Measurements from ENCODE around the gene COL5A3. TPM values are rescaled to one million over a fixed set of nuclear protein-coding genes. Genes with fewer than 3 reads are reported as not detected.
"Not testable (repeated sequence)": the region's sequence is repeated elsewhere in the genome, so short reads cannot be mapped to it uniquely, and the experiment has no call there.

COL5A3 gene
- total RNA-seq, 2 experiments from 2014 or later = 0.13 to 0.18 TPM

- no peak for ATAC-seq
Observed at GRCh38 chr19:9967326-9967725, 43.0 kb downstream of the COL5A3 start.

DNA sequence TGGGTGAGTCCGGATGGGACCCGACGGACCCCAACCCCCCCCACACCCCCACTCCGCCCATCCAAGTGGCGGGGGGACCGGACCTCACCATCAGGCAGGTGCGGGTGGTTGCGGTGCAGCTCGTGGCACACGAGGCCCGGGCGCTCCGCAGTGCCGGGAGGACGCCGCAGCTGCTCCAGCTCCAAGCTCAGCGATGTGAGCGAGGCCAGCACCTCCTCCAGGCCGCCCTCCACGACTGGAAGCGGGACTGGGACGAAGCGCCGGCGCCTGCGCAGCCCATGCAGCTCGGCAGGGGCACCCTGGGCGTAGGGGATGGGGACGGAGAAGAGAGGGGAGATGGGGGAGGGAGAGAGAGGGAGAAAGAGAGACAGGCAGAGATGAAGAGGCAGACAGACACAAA lies 43.9 kb downstream of the COL5A3 start:
- H3K4me1 Mint-ChIP-seq (ENCODE audit: low read depth) = peaks cover 5% of the 10 kb centered on the region
- H3K9me3 Mint-ChIP-seq (ENCODE audit: insufficient read depth) = no peaks in the 10 kb centered on the region
- H3K36me3 Mint-ChIP-seq (ENCODE audit: low read depth) = no peaks in the 10 kb centered on the region
- H3K4me3 Mint-ChIP-seq = no peak overlapping the region
- DNase-seq (no peak), ATAC-seq (no peak)
- ChIA-PET POLR2A (no interaction called here), CTCF (no interaction called here)
- H3K27ac Mint-ChIP-seq = no peak overlapping the region
- peaks cover 26% of the 10 kb centered on the region for H3K27me3 Mint-ChIP-seq (ENCODE audit: low read depth)

More at GRCh38 chr19:9967326-9967725, 43.0 kb downstream of the COL5A3 start:
- no peak overlapping the region for H3K4me3 Mint-ChIP-seq
- H3K36me3 Mint-ChIP-seq (ENCODE audit: low read depth) = no peaks in the 10 kb centered on the region
- H3K27ac Mint-ChIP-seq = no peak overlapping the region
- H3K27me3 Mint-ChIP-seq (ENCODE audit: low read depth) = peaks cover 25% of the 10 kb centered on the region
- ChIA-PET POLR2A (no interaction called here), CTCF (no interaction called here)
- H3K9me3 Mint-ChIP-seq (ENCODE audit: insufficient read depth) = no peaks in the 10 kb centered on the region
- DNase-seq = no peak
- peaks cover 14% of the 10 kb centered on the region for H3K4me1 Mint-ChIP-seq (ENCODE audit: low read depth)

DNA sequence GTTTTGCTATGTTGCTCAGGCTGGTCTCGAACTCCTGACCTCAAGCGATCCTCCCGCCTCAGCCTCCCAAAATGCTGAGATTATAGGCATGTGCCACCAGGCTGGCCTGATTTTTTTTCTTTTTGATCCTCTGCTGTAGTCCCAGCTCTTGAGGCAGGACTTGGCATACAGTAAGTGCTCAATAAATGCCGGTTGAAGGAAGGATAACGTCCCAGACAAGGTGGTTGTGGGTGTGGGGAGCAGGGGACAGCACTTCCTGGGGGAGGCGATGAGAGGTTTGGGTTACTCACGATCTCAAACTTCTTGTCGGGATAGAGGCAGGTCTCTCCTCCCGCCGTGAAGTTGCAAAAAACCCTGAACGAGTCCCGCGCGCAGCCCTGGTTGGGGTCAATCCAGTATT lies 44.3 kb downstream of the COL5A3 start:
- Mint-ChIP-seq H3K27ac (no peak overlapping the region), H3K36me3 (ENCODE audit: low read depth) (no peaks in the 10 kb centered on the region), H3K27me3 (ENCODE audit: low read depth) (peaks cover 26% of the 10 kb centered on the region), H3K4me1 (ENCODE audit: low read depth) (peaks cover 2% of the 10 kb centered on the region), H3K4me3 (no peak overlapping the region), H3K9me3 (ENCODE audit: insufficient read depth) (no peaks in the 10 kb centered on the region)
- ATAC-seq = no peak
- no peak for DNase-seq
- CTCF ChIA-PET = no interaction called here
- POLR2A ChIA-PET = no interaction called here

- H3K9me3 Mint-ChIP-seq (ENCODE audit: insufficient read depth) = no peaks in the 10 kb centered on the region
- ATAC-seq = no peak
- POLR2A ChIA-PET = no interaction called here
Observed at GRCh38 chr19:9962623-9963290, 47.5 kb downstream of the COL5A3 start.

DNA sequence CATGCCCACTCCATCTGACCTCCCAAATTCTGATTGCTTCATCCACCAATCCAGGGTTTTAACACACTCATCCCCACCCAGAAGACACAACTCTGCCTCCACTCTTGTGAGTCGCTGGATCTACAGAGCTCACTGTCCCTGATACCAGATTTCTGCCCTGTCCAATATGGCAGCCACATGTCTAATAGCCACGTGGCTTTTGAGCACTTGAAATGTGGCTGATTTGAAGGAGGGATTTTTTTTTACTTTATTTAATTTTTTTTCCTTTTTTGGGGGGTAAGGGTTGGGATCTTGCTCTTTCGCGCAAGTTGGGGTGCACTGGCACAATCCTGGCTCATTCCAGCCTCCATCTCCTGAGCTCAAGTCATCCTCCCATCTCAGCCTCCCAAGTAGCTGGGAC lies 49.2 kb downstream of the COL5A3 start:
- DNase-seq (no peak), ATAC-seq (no peak)
- no peaks in the 10 kb centered on the region for H3K9me3 Mint-ChIP-seq (ENCODE audit: insufficient read depth)
- no peaks in the 10 kb centered on the region for H3K4me1 Mint-ChIP-seq (ENCODE audit: low read depth)
- CTCF ChIA-PET = no interaction called here
- POLR2A ChIA-PET = no interaction called here
- H3K27ac Mint-ChIP-seq = no peak overlapping the region
- H3K4me3 Mint-ChIP-seq = no peak overlapping the region
- H3K36me3 Mint-ChIP-seq (ENCODE audit: low read depth) = no peaks in the 10 kb centered on the region
- H3K27me3 Mint-ChIP-seq (ENCODE audit: low read depth) = peaks cover 12% of the 10 kb centered on the region

More at GRCh38 chr19:9962623-9963290, 47.5 kb downstream of the COL5A3 start:
- no peak for DNase-seq
- Mint-ChIP-seq H3K27me3 (ENCODE audit: low read depth) (peaks cover 23% of the 10 kb centered on the region), H3K4me1 (ENCODE audit: low read depth) (peaks cover 2% of the 10 kb centered on the region), H3K4me3 (no peak overlapping the region), H3K36me3 (ENCODE audit: low read depth) (no peaks in the 10 kb centered on the region), H3K27ac (no peak overlapping the region)
- CTCF ChIA-PET = interaction anchor here (1.3 to 1.4 kb wide), 2 partner anchors 37 to 65 kb away, joined by 3 read pairs; no protein-coding TSS in a partner anchor

- POLR2A ChIA-PET = interaction anchor here (0.7 kb wide), 1 partner anchor 146 kb away, joined by 3 read pairs; no protein-coding TSS in a partner anchor
- Mint-ChIP-seq H3K4me1 (ENCODE audit: low read depth) (no peaks in the 10 kb centered on the region), H3K27me3 (ENCODE audit: low read depth) (peaks cover 2% of the 10 kb centered on the region), H3K4me3 (no peak overlapping the region), H3K36me3 (ENCODE audit: low read depth) (no peaks in the 10 kb centered on the region), H3K9me3 (ENCODE audit: insufficient read depth) (no peaks in the 10 kb centered on the region), H3K27ac (no peak overlapping the region)
- CTCF ChIA-PET = interaction anchor here (0.7 to 1.7 kb wide), 2 partner anchors 28 to 43 kb away, joined by 3 read pairs; no protein-coding TSS in a partner anchor
- DNase-seq = no peak
- no peak for ATAC-seq
Observed at GRCh38 chr19:9958379-9958821, 51.9 kb downstream of the COL5A3 start.

DNA sequence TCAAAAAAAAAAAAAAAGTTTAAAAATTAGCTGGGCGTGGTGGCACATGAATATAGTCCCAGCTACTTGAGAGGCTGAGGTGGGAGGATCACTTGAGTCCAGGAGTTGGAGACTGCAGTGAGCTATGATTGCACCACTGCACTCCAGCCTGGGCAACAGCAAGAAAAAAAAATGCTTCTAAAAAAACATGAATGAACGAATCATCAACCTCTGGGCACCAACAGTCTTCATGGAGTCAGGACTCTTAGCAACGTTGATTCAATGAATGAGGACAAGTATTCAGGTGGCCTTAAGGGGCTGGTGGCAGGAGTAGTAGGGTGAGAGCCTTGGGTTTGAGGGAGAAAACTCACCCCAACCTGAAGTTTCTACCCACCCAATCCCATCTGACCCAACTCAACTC lies 53.3 kb downstream of the COL5A3 start:
- no peak for DNase-seq
- no peak overlapping the region for H3K4me3 Mint-ChIP-seq
- no peaks in the 10 kb centered on the region for H3K27me3 Mint-ChIP-seq (ENCODE audit: low read depth)
- CTCF ChIA-PET = no interaction called here
- H3K36me3 Mint-ChIP-seq (ENCODE audit: low read depth) = no peaks in the 10 kb centered on the region
- no peaks in the 10 kb centered on the region for H3K9me3 Mint-ChIP-seq (ENCODE audit: insufficient read depth)
- POLR2A ChIA-PET = no interaction called here
- no peaks in the 10 kb centered on the region for H3K4me1 Mint-ChIP-seq (ENCODE audit: low read depth)
- no peak for ATAC-seq
- no peak overlapping the region for H3K27ac Mint-ChIP-seq

DNA sequence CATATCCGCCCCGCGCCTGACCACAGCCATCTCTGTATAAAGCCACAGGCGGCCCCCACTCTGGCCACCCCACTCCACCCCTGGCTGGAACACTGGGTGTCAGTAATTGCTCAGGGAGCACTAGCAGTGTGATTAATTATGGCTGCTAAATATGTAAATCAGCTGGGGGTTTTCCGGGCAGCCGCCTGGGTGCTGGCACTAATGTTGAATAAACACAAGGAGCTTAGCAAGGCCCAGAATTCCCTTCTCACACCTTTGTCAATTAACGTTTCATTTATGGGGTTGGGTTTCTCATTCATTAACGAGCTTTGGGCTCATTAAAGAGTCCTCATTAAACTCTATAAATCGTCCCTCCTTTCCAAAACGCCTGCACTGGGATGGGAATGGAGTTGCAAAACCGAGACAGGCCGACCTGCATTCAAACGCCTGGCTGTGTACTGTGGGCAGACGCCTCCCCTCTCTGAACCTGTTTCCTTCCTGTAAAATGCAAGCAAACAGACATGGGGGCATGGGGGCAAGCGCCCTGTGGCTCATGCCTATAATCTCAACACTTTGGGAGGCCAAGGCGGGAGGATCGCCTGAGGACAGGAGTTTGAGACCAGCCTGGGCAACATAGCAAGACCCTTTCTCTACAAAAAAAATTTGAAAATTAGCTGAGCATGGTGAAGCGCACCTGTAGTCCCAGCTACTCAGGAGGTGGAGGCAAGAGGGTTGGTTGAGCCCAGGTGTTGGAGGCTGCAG lies 56.3 kb downstream of the COL5A3 start:
- H3K9me3 Mint-ChIP-seq (ENCODE audit: insufficient read depth) = no peaks in the 10 kb centered on the region
- ATAC-seq (no peak), DNase-seq (no peak)
- no peak overlapping the region for H3K27ac Mint-ChIP-seq
- H3K4me3 Mint-ChIP-seq = no peak overlapping the region
- ChIA-PET POLR2A (no interaction called here), CTCF (interaction anchor here (0.6 to 1.0 kb wide), 2 partner anchors 74 to 225 kb away, joined by 3 read pairs; no protein-coding TSS in a partner anchor)
- H3K36me3 Mint-ChIP-seq (ENCODE audit: low read depth) = no peaks in the 10 kb centered on the region
- H3K4me1 Mint-ChIP-seq (ENCODE audit: low read depth) = no peaks in the 10 kb centered on the region
- H3K27me3 Mint-ChIP-seq (ENCODE audit: low read depth) = no peaks in the 10 kb centered on the region

DNA sequence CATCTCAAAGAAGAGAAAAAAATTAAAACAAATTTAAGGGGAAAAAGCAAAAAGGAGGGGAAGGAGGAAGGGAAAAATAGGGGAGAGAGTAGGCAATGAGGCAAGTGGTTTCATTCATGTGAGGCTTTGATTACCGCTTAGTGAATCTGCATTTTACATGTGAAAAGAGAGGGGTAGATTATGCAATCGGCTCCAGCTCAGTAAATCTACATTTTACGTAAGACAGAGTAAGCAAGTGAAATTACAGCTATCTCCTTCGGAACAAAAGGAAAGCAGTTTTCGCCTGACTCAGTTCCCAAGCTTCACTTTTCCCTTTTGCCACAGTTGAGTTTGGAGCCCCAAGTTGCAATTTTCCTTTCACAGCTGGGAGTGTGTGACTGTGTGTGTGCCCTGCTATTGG lies 58.0 kb downstream of the COL5A3 start:
- H3K36me3 Mint-ChIP-seq (ENCODE audit: low read depth) = no peaks in the 10 kb centered on the region
- no peak overlapping the region for H3K4me3 Mint-ChIP-seq
- DNase-seq (no peak), ATAC-seq (no peak)
- ChIA-PET POLR2A (no interaction called here), CTCF (no interaction called here)
- no peak overlapping the region for H3K27ac Mint-ChIP-seq
- H3K9me3 Mint-ChIP-seq (ENCODE audit: insufficient read depth) = no peaks in the 10 kb centered on the region
- H3K4me1 Mint-ChIP-seq (ENCODE audit: low read depth) = no peaks in the 10 kb centered on the region
- H3K27me3 Mint-ChIP-seq (ENCODE audit: low read depth) = no peaks in the 10 kb centered on the region

DNA sequence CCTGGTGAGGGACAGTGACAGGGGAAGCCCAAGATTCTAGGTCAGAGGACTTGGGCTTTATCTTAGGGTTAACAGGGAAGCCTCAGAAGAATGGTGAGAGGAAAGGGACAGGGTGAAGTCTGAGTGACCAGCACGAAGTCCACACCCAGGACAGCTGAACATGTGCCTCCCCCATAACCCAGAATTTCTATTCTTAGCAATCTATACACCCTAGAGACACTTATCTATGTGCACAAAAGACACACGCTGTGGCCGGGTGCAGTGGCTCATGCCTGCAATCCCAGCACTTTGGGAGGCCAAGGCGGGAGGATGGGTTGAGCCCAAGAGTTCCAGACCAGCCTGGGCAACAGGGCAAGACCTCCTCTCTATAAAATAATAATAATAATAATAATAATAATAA lies 62.9 kb downstream of the COL5A3 start:
- Mint-ChIP-seq H3K4me3 (no peak overlapping the region), H3K27ac (no peak overlapping the region), H3K4me1 (ENCODE audit: low read depth) (no peaks in the 10 kb centered on the region), H3K27me3 (ENCODE audit: low read depth) (peaks cover 6% of the 10 kb centered on the region), H3K9me3 (ENCODE audit: insufficient read depth) (no peaks in the 10 kb centered on the region), H3K36me3 (ENCODE audit: low read depth) (no peaks in the 10 kb centered on the region)
- DNase-seq = no peak
- no peak for ATAC-seq
- POLR2A ChIA-PET = no interaction called here
- CTCF ChIA-PET = no interaction called here

- POLR2A ChIA-PET; CTCF ChIA-PET; H3K27ac Mint-ChIP-seq; H3K4me3 Mint-ChIP-seq; H3K27me3 Mint-ChIP-seq (ENCODE audit: low read depth); DNase-seq; H3K9me3 Mint-ChIP-seq (ENCODE audit: insufficient read depth); ATAC-seq; H3K4me1 Mint-ChIP-seq (ENCODE audit: low read depth); H3K36me3 Mint-ChIP-seq (ENCODE audit: low read depth): not testable (repeated sequence)
Observed at GRCh38 chr19:9946528-9947125, 63.7 kb downstream of the COL5A3 start.

- H3K27me3 Mint-ChIP-seq (ENCODE audit: low read depth) = peaks cover 13% of the 10 kb centered on the region
- ChIA-PET CTCF (interaction anchor here (0.7 kb wide), 1 partner anchor 14 kb away, joined by 3 read pairs; no protein-coding TSS in a partner anchor), POLR2A (no interaction called here)
- DNase-seq = no peak
- H3K36me3 Mint-ChIP-seq (ENCODE audit: low read depth) = no peaks in the 10 kb centered on the region
- H3K4me1 Mint-ChIP-seq (ENCODE audit: low read depth) = no peaks in the 10 kb centered on the region
- ATAC-seq = no peak
- H3K4me3 Mint-ChIP-seq = no peak overlapping the region
- H3K27ac Mint-ChIP-seq = no peak overlapping the region
- no peaks in the 10 kb centered on the region for H3K9me3 Mint-ChIP-seq (ENCODE audit: insufficient read depth)
Observed at GRCh38 chr19:9945319-9945966, 64.9 kb downstream of the COL5A3 start.

All from activated CD8-positive, alpha-beta T cell treated with anti-CD3 and anti-CD28 coated beads, Interleukin-2, amount 10 ng/mL, durations not matched to agents 7 days and 5 days (primary cell).